HEK293 (cell line): Measurements from ENCODE around the gene AFF1.

Experiments used
- OVOL3 ChIP-seq: fragments of 450-650 bp; formaldehyde crosslinking; IDR thresholded peaks from 2 replicates; pipeline ENCODE4 v1.5.1; 2016; ENCODE audit warnings: missing biosample characterization, missing genetic modification characterization
- ZIC2 ChIP-seq: fragments of 450-650 bp; formaldehyde crosslinking; IDR thresholded peaks from 2 replicates; pipeline ENCODE4 v1.5.1; 2016; ENCODE audit warnings: missing biosample characterization, missing genetic modification characterization
- ZNF174 ChIP-seq: fragments of 450-650 bp; formaldehyde crosslinking; IDR thresholded peaks from 2 replicates; pipeline ENCODE4 v1.5.0; 2017; ENCODE audit warnings: missing biosample characterization, mild to moderate bottlenecking, missing genetic modification characterization
- ZNF2 ChIP-seq: fragments of 450-650 bp; formaldehyde crosslinking; IDR thresholded peaks from 2 replicates; pipeline ENCODE4 v1.5.1; 2016; ENCODE audit warnings: missing biosample characterization, missing genetic modification characterization
- ZNF24 ChIP-seq: fragments of 450-650 bp; formaldehyde crosslinking; IDR thresholded peaks from 2 replicates; pipeline ENCODE4 v1.5.1; 2016; ENCODE audit warnings: missing biosample characterization, missing genetic modification characterization
- ZNF404 ChIP-seq: fragments of 450-650 bp; formaldehyde crosslinking; IDR thresholded peaks from 2 replicates; pipeline ENCODE4 v1.5.1; 2017; ENCODE audit warnings: missing biosample characterization, missing genetic modification characterization
- ZNF610 ChIP-seq: fragments of 450-650 bp; formaldehyde crosslinking; IDR thresholded peaks from 2 replicates; pipeline ENCODE4 v1.5.1; 2016; ENCODE audit warnings: missing biosample characterization, missing genetic modification characterization, borderline replicate concordance
- ZNF629 ChIP-seq: fragments of 450-650 bp; formaldehyde crosslinking; IDR thresholded peaks from 2 replicates; pipeline ENCODE4 v1.5.1; 2017; ENCODE audit warnings: missing biosample characterization, missing genetic modification characterization
- ZNF747 ChIP-seq: fragments of 450-650 bp; formaldehyde crosslinking; IDR thresholded peaks from 2 replicates; pipeline ENCODE4 v1.5.1; 2016; ENCODE audit warnings: missing biosample characterization, missing genetic modification characterization
- ZNF776 ChIP-seq: fragments of 450-650 bp; formaldehyde crosslinking; IDR thresholded peaks from 2 replicates; pipeline ENCODE4 v1.5.0; 2017; ENCODE audit warnings: missing biosample characterization, missing genetic modification characterization, borderline replicate concordance
- TF ChIP-seq, protein P1 (sequence below): fragments of 450-650 bp; formaldehyde crosslinking; IDR thresholded peaks from 2 replicates; pipeline ENCODE4 v1.5.1; 2016; ENCODE audit warnings: missing biosample characterization, missing genetic modification characterization, borderline replicate concordance
- TF ChIP-seq, protein P2 (sequence below): fragments of 450-650 bp; formaldehyde crosslinking; IDR thresholded peaks from 2 replicates; pipeline ENCODE4 v1.5.1; 2016; ENCODE audit warnings: missing biosample characterization, missing genetic modification characterization
- TF ChIP-seq, protein P3 (sequence below): IDR thresholded peaks from 2 replicates; pipeline ENCODE4 v1.6.1; 2011; ENCODE audit warnings: mild to moderate bottlenecking, low read depth, low read length, borderline replicate concordance
- TF ChIP-seq, protein P4 (sequence below): fragments of 450-650 bp; formaldehyde crosslinking; IDR thresholded peaks from 2 replicates; pipeline ENCODE4 v1.5.1; 2016; ENCODE audit warnings: missing biosample characterization, missing genetic modification characterization

DNA sequence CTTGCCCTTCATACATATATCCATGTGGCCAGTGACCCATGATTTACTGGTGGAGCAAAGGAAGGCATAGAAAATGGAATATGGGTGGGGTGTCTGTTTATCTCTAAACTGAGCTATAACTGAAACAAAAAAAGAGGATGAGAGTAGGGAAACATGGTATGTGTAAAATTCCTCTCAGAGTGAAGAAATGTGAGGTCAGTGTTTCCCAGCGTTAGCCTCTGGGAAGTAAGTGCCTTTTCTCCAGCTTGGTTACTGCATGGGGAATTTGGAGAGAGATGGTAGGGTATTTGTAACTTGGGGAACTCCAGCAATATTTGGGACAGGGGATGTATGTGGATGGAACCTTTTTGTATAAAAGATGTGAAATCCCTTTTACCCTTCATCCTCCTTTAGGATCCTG is 89.4 kb downstream of the AFF1 start:
- no peak for TF ChIP-seq ZNF2
- TF ChIP-seq, protein P1, sequence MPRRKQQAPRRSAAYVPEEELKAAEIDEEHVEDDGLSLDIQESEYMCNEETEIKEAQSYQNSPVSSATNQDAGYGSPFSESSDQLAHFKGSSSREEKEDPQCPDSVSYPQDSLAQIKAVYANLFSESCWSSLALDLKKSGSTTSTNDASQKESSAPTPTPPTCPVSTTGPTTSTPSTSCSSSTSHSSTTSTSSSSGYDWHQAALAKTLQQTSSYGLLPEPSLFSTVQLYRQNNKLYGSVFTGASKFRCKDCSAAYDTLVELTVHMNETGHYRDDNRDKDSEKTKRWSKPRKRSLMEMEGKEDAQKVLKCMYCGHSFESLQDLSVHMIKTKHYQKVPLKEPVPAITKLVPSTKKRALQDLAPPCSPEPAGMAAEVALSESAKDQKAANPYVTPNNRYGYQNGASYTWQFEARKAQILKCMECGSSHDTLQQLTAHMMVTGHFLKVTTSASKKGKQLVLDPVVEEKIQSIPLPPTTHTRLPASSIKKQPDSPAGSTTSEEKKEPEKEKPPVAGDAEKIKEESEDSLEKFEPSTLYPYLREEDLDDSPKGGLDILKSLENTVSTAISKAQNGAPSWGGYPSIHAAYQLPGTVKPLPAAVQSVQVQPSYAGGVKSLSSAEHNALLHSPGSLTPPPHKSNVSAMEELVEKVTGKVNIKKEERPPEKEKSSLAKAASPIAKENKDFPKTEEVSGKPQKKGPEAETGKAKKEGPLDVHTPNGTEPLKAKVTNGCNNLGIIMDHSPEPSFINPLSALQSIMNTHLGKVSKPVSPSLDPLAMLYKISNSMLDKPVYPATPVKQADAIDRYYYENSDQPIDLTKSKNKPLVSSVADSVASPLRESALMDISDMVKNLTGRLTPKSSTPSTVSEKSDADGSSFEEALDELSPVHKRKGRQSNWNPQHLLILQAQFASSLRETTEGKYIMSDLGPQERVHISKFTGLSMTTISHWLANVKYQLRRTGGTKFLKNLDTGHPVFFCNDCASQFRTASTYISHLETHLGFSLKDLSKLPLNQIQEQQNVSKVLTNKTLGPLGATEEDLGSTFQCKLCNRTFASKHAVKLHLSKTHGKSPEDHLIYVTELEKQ (tag by site-specific recombination) = no peak
- TF ChIP-seq, protein P2, sequence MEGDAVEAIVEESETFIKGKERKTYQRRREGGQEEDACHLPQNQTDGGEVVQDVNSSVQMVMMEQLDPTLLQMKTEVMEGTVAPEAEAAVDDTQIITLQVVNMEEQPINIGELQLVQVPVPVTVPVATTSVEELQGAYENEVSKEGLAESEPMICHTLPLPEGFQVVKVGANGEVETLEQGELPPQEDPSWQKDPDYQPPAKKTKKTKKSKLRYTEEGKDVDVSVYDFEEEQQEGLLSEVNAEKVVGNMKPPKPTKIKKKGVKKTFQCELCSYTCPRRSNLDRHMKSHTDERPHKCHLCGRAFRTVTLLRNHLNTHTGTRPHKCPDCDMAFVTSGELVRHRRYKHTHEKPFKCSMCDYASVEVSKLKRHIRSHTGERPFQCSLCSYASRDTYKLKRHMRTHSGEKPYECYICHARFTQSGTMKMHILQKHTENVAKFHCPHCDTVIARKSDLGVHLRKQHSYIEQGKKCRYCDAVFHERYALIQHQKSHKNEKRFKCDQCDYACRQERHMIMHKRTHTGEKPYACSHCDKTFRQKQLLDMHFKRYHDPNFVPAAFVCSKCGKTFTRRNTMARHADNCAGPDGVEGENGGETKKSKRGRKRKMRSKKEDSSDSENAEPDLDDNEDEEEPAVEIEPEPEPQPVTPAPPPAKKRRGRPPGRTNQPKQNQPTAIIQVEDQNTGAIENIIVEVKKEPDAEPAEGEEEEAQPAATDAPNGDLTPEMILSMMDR (tag by site-specific recombination) = no peak
- no peak for TF ChIP-seq ZNF174 (tag by site-specific recombination)
- TF ChIP-seq ZNF747 = no peak
- TF ChIP-seq OVOL3 = no peak
- TF ChIP-seq, protein P3, sequence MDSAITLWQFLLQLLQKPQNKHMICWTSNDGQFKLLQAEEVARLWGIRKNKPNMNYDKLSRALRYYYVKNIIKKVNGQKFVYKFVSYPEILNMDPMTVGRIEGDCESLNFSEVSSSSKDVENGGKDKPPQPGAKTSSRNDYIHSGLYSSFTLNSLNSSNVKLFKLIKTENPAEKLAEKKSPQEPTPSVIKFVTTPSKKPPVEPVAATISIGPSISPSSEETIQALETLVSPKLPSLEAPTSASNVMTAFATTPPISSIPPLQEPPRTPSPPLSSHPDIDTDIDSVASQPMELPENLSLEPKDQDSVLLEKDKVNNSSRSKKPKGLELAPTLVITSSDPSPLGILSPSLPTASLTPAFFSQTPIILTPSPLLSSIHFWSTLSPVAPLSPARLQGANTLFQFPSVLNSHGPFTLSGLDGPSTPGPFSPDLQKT = no peak
- no peak for TF ChIP-seq ZNF404 (tag by site-specific recombination)
- TF ChIP-seq ZNF24 (tag by site-specific recombination) = no peak
- TF ChIP-seq ZNF610 (tag by site-specific recombination) = no peak
- no peak for TF ChIP-seq ZNF776 (tag by site-specific recombination)
- TF ChIP-seq ZIC2 (tag by site-specific recombination) = no peak
- TF ChIP-seq ZNF629 = no peak
- TF ChIP-seq, protein P4, sequence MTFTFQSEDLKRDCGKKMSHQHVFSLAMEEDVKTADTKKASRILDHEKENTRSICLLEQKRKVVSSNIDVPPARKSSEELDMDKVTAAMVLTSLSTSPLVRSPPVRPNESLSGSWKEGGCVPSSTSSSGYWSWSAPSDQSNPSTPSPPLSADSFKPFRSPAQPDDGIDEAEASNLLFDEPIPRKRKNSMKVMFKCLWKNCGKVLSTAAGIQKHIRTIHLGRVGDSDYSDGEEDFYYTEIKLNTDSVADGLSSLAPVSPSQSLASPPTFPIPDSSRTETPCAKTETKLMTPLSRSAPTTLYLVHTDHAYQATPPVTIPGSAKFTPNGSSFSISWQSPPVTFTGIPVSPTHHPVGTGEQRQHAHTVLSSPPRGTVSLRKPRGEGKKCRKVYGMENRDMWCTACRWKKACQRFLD (tag by site-specific recombination) = no peak
